Fibroblast of mammary gland (primary cell): ENCODE data around the gene HELZ2.

Experiments
- DNase-seq: peaks from one replicate; pipeline ENCODE4 v3.0.0-alpha.2; 2010; ENCODE audit warnings: low read depth
- H3K4me3 ChIP-seq: 2 replicates; pipeline ENCODE4 v1.5.1; 2011; ENCODE audit warnings: low read depth, mild to moderate bottlenecking, low read length, moderate library complexity; ENCODE audit not compliant: control insufficient read depth
- TF ChIP-seq, protein P1 (sequence below): conservative IDR thresholded peaks from 2 replicates; pipeline ENCODE4 v1.5.1; 2011; ENCODE audit warnings: low read depth, low read length, inconsistent platforms; ENCODE audit not compliant: control insufficient read depth, insufficient read depth

The HELZ2 gene

DNA sequence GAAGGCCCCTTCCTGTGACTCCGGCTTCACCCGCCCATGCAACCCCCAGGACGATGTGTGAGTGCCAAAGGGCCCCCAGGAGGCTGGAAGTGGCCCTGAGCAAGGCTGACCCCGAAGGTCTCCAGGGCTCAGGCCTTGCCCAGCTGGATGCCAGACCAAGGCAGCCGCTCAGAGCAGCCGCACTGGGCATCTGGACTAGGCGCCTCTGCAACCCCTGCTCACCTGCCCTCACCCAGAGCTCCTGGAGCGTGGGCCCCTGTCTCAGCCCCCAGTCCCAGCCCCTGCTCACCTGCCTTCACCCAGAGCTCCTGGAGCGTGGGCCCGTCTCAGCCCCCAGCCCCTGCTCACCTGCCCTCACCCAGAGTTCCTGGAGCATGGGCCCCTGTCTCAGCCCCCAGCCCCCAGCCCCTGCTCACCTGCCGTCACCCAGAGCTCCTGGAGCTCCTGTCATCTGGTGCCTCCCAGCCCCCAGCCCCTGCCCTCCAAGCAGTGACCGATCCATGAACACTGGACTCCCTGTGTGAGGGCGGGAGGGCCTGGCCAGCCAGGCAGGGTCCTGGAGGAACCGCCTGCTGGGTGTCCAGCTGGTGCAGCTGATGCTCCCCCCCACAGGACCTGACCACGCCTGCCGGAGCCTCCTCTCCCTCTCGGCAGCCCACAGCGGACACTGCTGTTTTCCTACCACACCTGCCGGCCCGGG is 27.6 kb downstream of the HELZ2 start:
- no peak overlapping the region for H3K4me3 ChIP-seq
- DNase-seq = no peak
- TF ChIP-seq, protein P1, sequence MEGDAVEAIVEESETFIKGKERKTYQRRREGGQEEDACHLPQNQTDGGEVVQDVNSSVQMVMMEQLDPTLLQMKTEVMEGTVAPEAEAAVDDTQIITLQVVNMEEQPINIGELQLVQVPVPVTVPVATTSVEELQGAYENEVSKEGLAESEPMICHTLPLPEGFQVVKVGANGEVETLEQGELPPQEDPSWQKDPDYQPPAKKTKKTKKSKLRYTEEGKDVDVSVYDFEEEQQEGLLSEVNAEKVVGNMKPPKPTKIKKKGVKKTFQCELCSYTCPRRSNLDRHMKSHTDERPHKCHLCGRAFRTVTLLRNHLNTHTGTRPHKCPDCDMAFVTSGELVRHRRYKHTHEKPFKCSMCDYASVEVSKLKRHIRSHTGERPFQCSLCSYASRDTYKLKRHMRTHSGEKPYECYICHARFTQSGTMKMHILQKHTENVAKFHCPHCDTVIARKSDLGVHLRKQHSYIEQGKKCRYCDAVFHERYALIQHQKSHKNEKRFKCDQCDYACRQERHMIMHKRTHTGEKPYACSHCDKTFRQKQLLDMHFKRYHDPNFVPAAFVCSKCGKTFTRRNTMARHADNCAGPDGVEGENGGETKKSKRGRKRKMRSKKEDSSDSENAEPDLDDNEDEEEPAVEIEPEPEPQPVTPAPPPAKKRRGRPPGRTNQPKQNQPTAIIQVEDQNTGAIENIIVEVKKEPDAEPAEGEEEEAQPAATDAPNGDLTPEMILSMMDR = no peak

DNA sequence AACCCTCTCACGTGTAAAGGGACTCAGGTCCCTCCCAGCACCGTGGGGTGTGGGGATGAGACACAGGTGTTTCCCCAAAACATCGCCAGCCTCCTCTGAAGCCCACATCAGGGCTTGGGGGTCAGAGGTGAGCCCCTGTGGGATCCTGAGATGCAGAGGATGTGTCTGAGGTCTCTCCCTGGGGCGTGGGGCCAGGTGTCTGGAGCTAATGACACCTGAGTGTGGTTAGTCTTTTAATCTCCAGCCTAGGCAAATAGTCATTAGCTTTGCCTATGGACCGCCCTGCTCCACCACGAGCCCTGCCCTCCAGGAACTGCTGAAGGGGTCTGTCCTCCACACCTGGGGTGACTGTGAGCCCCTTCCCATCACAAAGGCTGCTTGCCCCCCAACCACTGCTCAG is 28.2 kb downstream of the HELZ2 start:
- H3K4me3 ChIP-seq = no peak overlapping the region
- TF ChIP-seq, protein P1 = no peak
- DNase-seq = no peak

DNA sequence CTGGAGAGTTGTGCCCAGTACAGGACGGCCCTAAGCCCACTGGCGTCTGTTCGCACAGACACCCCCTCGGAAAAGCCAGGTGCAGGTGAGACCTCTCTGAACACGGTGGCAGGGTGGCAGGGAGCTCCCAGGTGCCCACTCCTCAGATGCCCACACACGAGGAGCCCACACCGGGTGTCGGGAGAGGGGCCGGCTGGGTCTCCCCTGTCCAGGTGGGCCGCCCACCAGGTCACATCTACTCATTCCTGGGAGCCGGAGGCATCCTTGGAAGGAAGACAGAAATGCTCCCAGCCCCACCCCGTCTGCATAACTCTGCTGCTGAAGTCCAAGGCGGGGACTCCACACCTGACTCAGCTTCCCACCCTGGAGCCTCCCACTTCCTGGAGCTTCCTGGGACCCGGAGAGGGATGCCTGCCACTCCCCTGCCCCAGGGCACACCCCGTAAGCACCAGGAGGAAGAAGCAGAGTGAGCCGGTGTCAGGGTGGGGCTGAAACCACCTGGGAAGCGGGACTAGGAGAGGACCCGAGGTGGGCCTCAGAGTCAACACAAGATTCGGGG is 29.0 kb downstream of the HELZ2 start:
- DNase-seq = no peak
- no peak overlapping the region for H3K4me3 ChIP-seq
- TF ChIP-seq, protein P1 = no peak

DNA sequence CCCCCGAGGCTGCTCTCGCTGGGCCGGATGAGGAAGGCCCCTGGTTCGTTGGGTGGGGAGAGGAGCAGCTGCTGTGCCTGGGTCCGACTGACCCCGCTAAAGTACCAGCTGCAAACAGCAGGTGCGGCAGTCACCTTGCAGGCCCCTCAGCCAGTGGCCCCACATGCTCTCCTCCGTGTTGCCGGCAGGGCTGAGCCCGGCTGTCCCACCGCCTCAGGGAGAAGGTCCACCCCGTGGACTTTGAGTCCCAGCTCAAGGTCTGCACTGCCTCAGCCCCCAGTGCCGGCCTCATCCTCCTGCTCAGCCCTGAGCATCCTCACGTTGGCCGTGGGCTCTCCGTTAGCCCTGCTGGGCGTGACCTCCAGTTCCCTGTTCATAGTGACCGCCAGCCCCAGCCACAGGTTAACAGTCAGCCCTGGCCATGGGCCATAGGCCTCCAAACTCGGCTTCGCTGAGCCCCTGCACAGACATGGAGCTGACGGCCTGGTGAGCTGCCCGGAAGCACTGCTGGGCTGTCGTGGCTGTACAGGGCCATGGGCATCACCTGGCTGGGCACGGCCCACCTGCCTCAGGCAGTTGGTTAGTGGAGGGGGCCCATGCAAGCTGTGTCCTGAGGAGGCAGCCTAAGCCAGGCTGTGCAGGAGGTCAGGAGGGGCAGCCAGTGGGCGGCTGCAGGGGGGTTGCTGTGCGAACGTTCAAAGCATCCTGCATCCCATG is 29.6 kb downstream of the HELZ2 start:
- H3K4me3 ChIP-seq = no peak overlapping the region
- TF ChIP-seq, protein P1 = no peak
- no peak for DNase-seq

DNA sequence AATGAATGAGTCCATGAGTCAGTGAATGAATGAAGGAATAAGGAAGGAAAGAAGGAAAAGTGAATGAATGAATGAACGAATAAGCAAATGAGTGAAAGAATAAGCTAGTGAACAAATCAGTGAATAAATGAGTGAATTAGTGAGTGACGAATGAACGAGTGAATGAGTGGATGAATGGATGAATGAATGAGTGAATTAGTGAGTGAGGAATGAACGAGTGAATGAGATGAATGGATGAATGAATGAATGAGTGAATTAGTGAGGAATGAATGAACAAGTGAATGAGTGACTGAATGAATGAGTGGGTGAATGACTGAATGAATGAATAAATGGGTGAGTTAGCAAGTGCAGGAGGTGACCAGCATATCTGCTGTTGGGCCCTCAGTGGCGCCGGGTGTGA is 30.3 kb downstream of the HELZ2 start:
- TF ChIP-seq, protein P1 = no peak
- H3K4me3 ChIP-seq = no peak overlapping the region
- no peak for DNase-seq

DNA sequence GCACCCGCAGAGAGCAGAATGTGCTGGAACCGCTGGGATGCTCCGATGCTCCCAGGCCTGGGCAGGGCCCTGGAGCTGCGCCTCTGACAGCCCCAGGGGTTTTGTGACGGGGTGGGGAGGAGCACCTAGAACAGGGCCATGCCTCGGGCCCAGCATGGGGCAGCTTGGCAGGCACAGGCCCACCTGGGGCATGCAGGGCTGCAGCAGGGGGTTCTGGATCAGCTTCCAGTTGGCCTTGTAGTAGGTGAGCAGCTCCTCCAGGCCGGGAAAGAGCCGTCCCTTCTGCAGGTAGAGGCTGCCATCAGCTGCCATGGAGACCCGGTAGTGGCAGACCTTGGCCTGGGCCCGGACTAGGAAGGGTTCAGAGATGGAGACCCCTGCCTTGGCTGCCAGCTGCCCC is 30.9 kb downstream of the HELZ2 start:
- DNase-seq = no peak
- H3K4me3 ChIP-seq = no peak overlapping the region
- TF ChIP-seq, protein P1 = no peak

DNA sequence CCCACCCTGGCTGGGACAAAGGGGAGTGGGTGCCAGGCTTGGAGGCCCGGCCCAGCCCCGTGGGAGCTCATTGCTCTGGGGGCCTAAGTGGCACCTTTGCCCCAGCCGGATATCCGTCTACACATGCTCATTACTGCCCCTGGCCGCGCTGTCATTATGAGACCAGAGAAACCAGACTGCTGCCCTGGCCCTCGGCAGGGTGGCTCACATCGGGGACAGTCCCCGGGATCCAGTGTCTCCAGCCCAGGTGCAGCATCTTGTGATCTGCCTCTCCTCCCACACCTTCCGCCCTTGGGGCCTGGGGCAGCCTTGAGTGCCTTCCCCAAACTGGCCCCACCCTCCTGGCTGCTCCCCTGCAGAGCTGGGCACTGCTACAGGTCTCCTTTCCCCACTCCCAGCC is 31.3 kb downstream of the HELZ2 start:
- TF ChIP-seq, protein P1 = no peak
- no peak overlapping the region for H3K4me3 ChIP-seq
- DNase-seq = no peak
